ENCODE measurements around the gene CEP104.

Gene CEP104

GRCh38 chr1:3777647-3778589 is 79.1 kb downstream of the CEP104 start:
- Histone ChIP-seq H4K91ac (ENCODE audit: low read depth, low read length, poor library complexity) (no peak overlapping the region), H3K79me1 (ENCODE audit: low read depth, low read length) (peaks cover 2% of the 10 kb centered on the region), H3K18ac (ENCODE audit: low read length) (no peak overlapping the region)

GRCh38 chr1:3777078-3777547 is 79.9 kb downstream of the CEP104 start:
- WGBS, 2 donors (ENCODE audit: extremely low coverage in 2 of 2, insufficient read length in 2 of 2, insufficient replicate concordance in 1 of 2): no CpG with 5 or more reads among the region's 10 CpGs

More at GRCh38 chr1:3777647-3778589, 79.1 kb downstream of the CEP104 start:
- no CpG with 5 or more reads among the region's 20 CpGs for WGBS, 2 donors (ENCODE audit: extremely low coverage in 2 of 2, insufficient read length in 2 of 2, insufficient replicate concordance in 1 of 2)
- Histone ChIP-seq H3K23ac (ENCODE audit: low read depth, low read length, poor library complexity) (peak overlapping the region; percentile 73), H4K8ac (ENCODE audit: low read depth, low read length) (no peak overlapping the region), H3K9ac (ENCODE audit: low read depth, low read length, poor library complexity) (no peak overlapping the region), H3K4me2 (ENCODE audit: insufficient read depth, low read length, poor library complexity, severe bottlenecking) (no peak overlapping the region), H2BK120ac (ENCODE audit: low read depth, low read length) (no peak overlapping the region), H2AFZ (ENCODE audit: low read length) (no peak overlapping the region), H3K14ac (ENCODE audit: low read length) (no peak overlapping the region), H3K27ac (replicated peaks; ENCODE audit: low read length) (no peak overlapping the region), H3K4me3 (ENCODE audit: low read length in 2 of 2) (no peak overlapping the region), H3K36me3 (replicated peaks in 1 of 2; ENCODE audit: control insufficient read depth in 2 of 2, insufficient read depth in 2 of 2, low read length in 2 of 2) (peaks cover 28 to 46% of the 10 kb centered on the region in 2 donors), H3K4ac (ENCODE audit: low read length) (no peak overlapping the region), H2BK5ac (ENCODE audit: low read length) (no peak overlapping the region), H3K4me1 (ENCODE audit: control insufficient read depth in 2 of 2, insufficient read depth in 1 of 2, low read depth in 1 of 2, low read length in 2 of 2) (peaks cover 13 to 27% of the 10 kb centered on the region in 2 donors), H3K27me3 (ENCODE audit: control insufficient read depth in 3 of 3, insufficient read depth in 3 of 3, low read depth in 1 of 3, low read length in 3 of 3) (no peaks in the 10 kb centered on the region), H2BK15ac (ENCODE audit: low read length) (no peak overlapping the region), H2AK5ac (ENCODE audit: low read depth, low read length) (no peak overlapping the region), H3K9me3 (replicated peaks in 1 of 2; ENCODE audit: control insufficient read depth in 2 of 2, insufficient read depth in 1 of 2, low read depth in 1 of 2, low read length in 2 of 2) (peaks cover 0 to 2% of the 10 kb centered on the region in 2 donors), H2BK12ac (ENCODE audit: low read length) (no peak overlapping the region)
- DNase-seq (ENCODE audit: low spot score): no peak

GRCh38 chr1:3776231-3776961 is 80.6 kb downstream of the CEP104 start:
- H2AK5ac ChIP-seq (ENCODE audit: low read depth, low read length): peak overlapping the region; percentile 73

More at GRCh38 chr1:3777078-3777547, 79.9 kb downstream of the CEP104 start:
- Histone ChIP-seq H2BK12ac (ENCODE audit: low read length) (no peak overlapping the region), H3K79me1 (ENCODE audit: low read depth, low read length) (peaks cover 2% of the 10 kb centered on the region), H2AFZ (ENCODE audit: low read length) (no peak overlapping the region), H3K9me3 (replicated peaks in 1 of 2; ENCODE audit: control insufficient read depth in 2 of 2, insufficient read depth in 1 of 2, low read depth in 1 of 2, low read length in 2 of 2) (peaks cover 0 to 2% of the 10 kb centered on the region in 2 donors), H2AK5ac (ENCODE audit: low read depth, low read length) (no peak overlapping the region), H4K8ac (ENCODE audit: low read depth, low read length) (no peak overlapping the region), H3K9ac (ENCODE audit: low read depth, low read length, poor library complexity) (no peak overlapping the region), H3K14ac (ENCODE audit: low read length) (no peak overlapping the region), H3K27me3 (ENCODE audit: control insufficient read depth in 3 of 3, insufficient read depth in 3 of 3, low read depth in 1 of 3, low read length in 3 of 3) (no peaks in the 10 kb centered on the region), H2BK5ac (ENCODE audit: low read length) (no peak overlapping the region), H3K36me3 (replicated peaks in 1 of 2; ENCODE audit: control insufficient read depth in 2 of 2, insufficient read depth in 2 of 2, low read length in 2 of 2) (peaks cover 22 to 38% of the 10 kb centered on the region in 2 donors), H3K18ac (ENCODE audit: low read length) (peak overlapping the region; percentile 4), H4K91ac (ENCODE audit: low read depth, low read length, poor library complexity) (no peak overlapping the region), H3K27ac (replicated peaks; ENCODE audit: low read length) (no peak overlapping the region), H3K4me3 (ENCODE audit: low read length in 2 of 2) (no peak overlapping the region), H3K23ac (ENCODE audit: low read depth, low read length, poor library complexity) (peak overlapping the region; percentile 75), H3K4ac (ENCODE audit: low read length) (no peak overlapping the region), H2BK120ac (ENCODE audit: low read depth, low read length) (no peak overlapping the region), H2BK15ac (ENCODE audit: low read length) (no peak overlapping the region), H3K4me2 (ENCODE audit: insufficient read depth, low read length, poor library complexity, severe bottlenecking) (no peak overlapping the region), H3K4me1 (ENCODE audit: control insufficient read depth in 2 of 2, insufficient read depth in 1 of 2, low read depth in 1 of 2, low read length in 2 of 2) (peaks cover 13 to 27% of the 10 kb centered on the region in 2 donors)
- DNase-seq (ENCODE audit: low spot score): no peak

More at GRCh38 chr1:3776231-3776961, 80.6 kb downstream of the CEP104 start:
- Histone ChIP-seq H3K27ac (replicated peaks; ENCODE audit: low read length) (no peak overlapping the region), H2BK5ac (ENCODE audit: low read length) (peak overlapping the region; percentile 87), H3K79me1 (ENCODE audit: low read depth, low read length) (peaks cover 6% of the 10 kb centered on the region), H2BK12ac (ENCODE audit: low read length) (no peak overlapping the region), H3K23ac (ENCODE audit: low read depth, low read length, poor library complexity) (peak overlapping the region; percentile 34), H4K91ac (ENCODE audit: low read depth, low read length, poor library complexity) (no peak overlapping the region), H3K4me1 (ENCODE audit: control insufficient read depth in 2 of 2, insufficient read depth in 1 of 2, low read depth in 1 of 2, low read length in 2 of 2) (peaks cover 17 to 32% of the 10 kb centered on the region in 2 donors), H3K4me2 (ENCODE audit: insufficient read depth, low read length, poor library complexity, severe bottlenecking) (no peak overlapping the region), H3K27me3 (ENCODE audit: control insufficient read depth in 3 of 3, insufficient read depth in 3 of 3, low read depth in 1 of 3, low read length in 3 of 3) (peaks cover 0 to 3% (median 0%) of the 10 kb centered on the region in 3 experiments), H3K9ac (ENCODE audit: low read depth, low read length, poor library complexity) (no peak overlapping the region), H2AFZ (ENCODE audit: low read length) (no peak overlapping the region), H3K4me3 (ENCODE audit: low read length in 2 of 2) (no peak overlapping the region), H3K9me3 (replicated peaks in 1 of 2; ENCODE audit: control insufficient read depth in 2 of 2, insufficient read depth in 1 of 2, low read depth in 1 of 2, low read length in 2 of 2) (no peaks in the 10 kb centered on the region), H3K14ac (ENCODE audit: low read length) (no peak overlapping the region), H4K8ac (ENCODE audit: low read depth, low read length) (peak overlapping the region; percentile 43), H2BK120ac (ENCODE audit: low read depth, low read length) (no peak overlapping the region), H2BK15ac (ENCODE audit: low read length) (peak overlapping the region; percentile 6), H3K18ac (ENCODE audit: low read length) (no peak overlapping the region), H3K36me3 (replicated peaks in 1 of 2; ENCODE audit: control insufficient read depth in 2 of 2, insufficient read depth in 2 of 2, low read length in 2 of 2) (peaks cover 18 to 31% of the 10 kb centered on the region in 2 donors), H3K4ac (ENCODE audit: low read length) (no peak overlapping the region)
- no CpG with 5 or more reads among the region's 21 CpGs for WGBS, 2 donors (ENCODE audit: extremely low coverage in 2 of 2, insufficient read length in 2 of 2, insufficient replicate concordance in 1 of 2)
- DNase-seq (ENCODE audit: low spot score): no peak

Data from neuronal stem cell (in vitro differentiated cells).